HCT116 (cell line): Measurements from ENCODE around the gene ANGPTL4. TPM values are rescaled to one million over a fixed set of nuclear protein-coding genes. Genes with fewer than 3 reads are reported as not detected.

ENCODE experiments used
- ATAC-seq: fragments of 200-7000 bp; cut with Tn5 transposase; 2 replicates; pipeline ENCODE4 v1.9.1; 2020; ENCODE audit warnings: mild to moderate bottlenecking, moderate library complexity
- BruUV-seq: library from RNA; stranded (reverse); fragments of 400-500 nt; replicated peaks from 2 replicates; lab custom pipeline; 2021; lab: Mats Ljungman, UMichigan
- CTCF ChIA-PET: fragments of 300-600 bp; sonication (Branson Sonifier 250); formaldehyde crosslinking; loops from one replicate; lab custom pipeline; 2021; ENCODE audit warnings: antibody characterized with exemption; lab: Charles Lee
- POLR2A ChIA-PET: fragments of 300-600, 350-600 bp; sonication (Branson Sonifier 250); formaldehyde crosslinking; loops from one replicate; lab custom pipeline; 2021; ENCODE audit warnings: antibody characterized with exemption; lab: Charles Lee
- RAD21 ChIA-PET, 2 experiments: fragments of 300-600 bp; sonication (Branson Sonifier 250); formaldehyde crosslinking; loops; one replicate each; lab custom pipeline; 2023; ENCODE audit warnings: low total read pairs in 2 of 2; ENCODE audit not compliant: uncharacterized antibody in 2 of 2, unreplicated experiment in 2 of 2, low non-redundant PET in 1 of 2; lab: Charles Lee
- DNase-seq: peaks from one replicate; pipeline ENCODE4 v3.0.0-alpha.2; 2010; ENCODE audit warnings: low read depth, low spot score
- H2AFZ ChIP-seq: fragments of 200-600 bp; shearing (Covaris generic), sonication (generic); 2 replicates; pipeline ENCODE4 v1.6.1; 2017; ENCODE audit warnings: low read depth, mixed run types, mixed read lengths, antibody characterized with exemption, low read length; ENCODE audit not compliant: poor library complexity, severe bottlenecking
- H3K27ac ChIP-seq: 2 replicates; pipeline ENCODE4 v1.5.1; 2012; ENCODE audit warnings: low read depth, low read length
- H3K27me3 ChIP-seq: fragments of 200-600 bp; sonication (generic); 2 replicates; pipeline ENCODE4 v1.6.1; 2016; ENCODE audit warnings: mixed run types, low read length, mixed read lengths; ENCODE audit not compliant: insufficient read depth
- H3K36me3 ChIP-seq, 2 experiments: fragments of 200-500 bp in 1 of 2; fragments of 200-600 bp in 1 of 2; sonication (Bioruptor generic) in 1 of 2; sonication (generic) in 1 of 2; 2 replicates each; pipeline versions ENCODE4 v1.5.1 to v1.6.1; 2014 to 2016; ENCODE audit warnings: low read length in 2 of 2, inconsistent platforms in 1 of 2, mixed read lengths in 1 of 2, mixed run types in 1 of 2; ENCODE audit not compliant: insufficient read depth in 2 of 2, control insufficient read depth in 1 of 2
- H3K4me1 ChIP-seq, 2 experiments: fragments of 200-600 bp in 1 of 2; sonication (generic) in 1 of 2; 2 replicates each; pipeline versions ENCODE4 v1.5.1 to v1.6.1; 2012 to 2017; ENCODE audit warnings: low read length in 2 of 2, inconsistent platforms in 1 of 2, mild to moderate bottlenecking in 1 of 2, mixed read lengths in 1 of 2, mixed run types in 1 of 2, moderate library complexity in 1 of 2; ENCODE audit not compliant: insufficient read depth in 2 of 2, control insufficient read depth in 1 of 2
- H3K4me2 ChIP-seq: fragments of 200-600 bp; sonication (generic); 2 replicates; pipeline ENCODE4 v1.6.1; 2017; ENCODE audit warnings: mixed run types, low read length, mixed read lengths
- H3K4me3 ChIP-seq, 2 experiments: fragments of 200-600 bp in 1 of 2; sonication (generic) in 1 of 2; replicated peaks in 1 of 2; 2 replicates each; pipeline ENCODE4 v1.5.1; 2011 to 2016; ENCODE audit warnings: low read length in 2 of 2, control low read depth in 1 of 2, low read depth in 1 of 2, mild to moderate bottlenecking in 1 of 2, mixed read lengths in 1 of 2, mixed run types in 1 of 2
- H3K79me2 ChIP-seq: fragments of 200-600 bp; sonication (generic); 2 replicates; pipeline ENCODE4 v1.6.1; 2017; ENCODE audit warnings: mild to moderate bottlenecking, mixed run types, low read length, moderate library complexity, mixed read lengths; ENCODE audit not compliant: insufficient read depth
- H3K9ac ChIP-seq: fragments of 200-600 bp; sonication (generic); 2 replicates; pipeline ENCODE4 v1.6.1; 2016; ENCODE audit warnings: low read length, mixed read lengths
- H3K9me2 ChIP-seq: fragments of 200-600 bp; sonication (generic), shearing (Covaris generic); 2 replicates; pipeline ENCODE4 v1.6.1; 2017; ENCODE audit warnings: mixed run types, mild to moderate bottlenecking, moderate library complexity; ENCODE audit not compliant: insufficient read depth
- H3K9me3 ChIP-seq, 2 experiments: fragments of 200-500 bp in 1 of 2; fragments of 200-600 bp in 1 of 2; sonication (Bioruptor generic) in 1 of 2; sonication (generic) in 1 of 2; 2 replicates each; pipeline ENCODE4 v1.6.1; 2014 to 2017; ENCODE audit warnings: low read length in 2 of 2, mixed read lengths in 2 of 2, inconsistent platforms in 1 of 2, low read depth in 1 of 2, mild to moderate bottlenecking in 1 of 2, mixed run types in 1 of 2, moderate library complexity in 1 of 2; ENCODE audit not compliant: control insufficient read depth in 1 of 2, insufficient read depth in 1 of 2
- H4K20me1 ChIP-seq: fragments of 200-600 bp; sonication (generic), shearing (Covaris generic); 2 replicates; pipeline ENCODE4 v1.6.1; 2017; ENCODE audit warnings: mixed run types, mild to moderate bottlenecking, moderate library complexity; ENCODE audit not compliant: insufficient read depth
- CEBPB ChIP-seq: IDR thresholded peaks from 2 replicates; pipeline ENCODE4 v1.6.1; 2012; ENCODE audit warnings: low read depth
- ELF1 ChIP-seq: IDR thresholded peaks from 2 replicates; pipeline ENCODE4 v1.6.1; 2012; ENCODE audit warnings: low read depth, borderline replicate concordance
- FOSL1 ChIP-seq: IDR thresholded peaks from 2 replicates; pipeline ENCODE4 v1.6.1; 2012; ENCODE audit warnings: low read depth
- POLR2A ChIP-seq: IDR thresholded peaks from 2 replicates; pipeline ENCODE4 v1.7.0; 2011; ENCODE audit warnings: borderline replicate concordance; ENCODE audit not compliant: insufficient read depth, insufficient read length; ENCODE audit errors: extremely low read depth
- POLR2AphosphoS5 ChIP-seq: IDR thresholded peaks from 2 replicates; pipeline ENCODE4 v1.6.1; 2011; ENCODE audit warnings: mild to moderate bottlenecking, low read depth, low read length, moderate library complexity
- RAD21 ChIP-seq: IDR thresholded peaks from 2 replicates; pipeline ENCODE4 v1.6.1; 2012; ENCODE audit warnings: low read depth, mild to moderate bottlenecking
- SP1 ChIP-seq: IDR thresholded peaks from 2 replicates; pipeline ENCODE4 v1.6.1; 2012; ENCODE audit warnings: low read depth
- YY1 ChIP-seq: IDR thresholded peaks from 2 replicates; pipeline ENCODE4 v1.6.1; 2011; ENCODE audit warnings: low read length, low read depth, moderate library complexity, mild to moderate bottlenecking; ENCODE audit not compliant: insufficient replicate concordance; ENCODE audit errors: extremely low read depth
- intact Hi-C: fragments of 100-400 bp; cut with micrococcal nuclease; formaldehyde crosslinking; loops from 2 replicates; pipeline ENCODE4 v1.10.0; 2022
- total RNA-seq: library from RNA; stranded (reverse); gene quantifications from one replicate; pipeline ENCODE4 v1.2.1, GENCODE V29; 2021; ENCODE audit not compliant: unreplicated experiment
- TF ChIP-seq, protein P1 (sequence below): IDR thresholded peaks from 2 replicates; pipeline ENCODE4 v1.6.1; 2011; ENCODE audit warnings: mild to moderate bottlenecking, low read length, moderate library complexity; ENCODE audit not compliant: insufficient replicate concordance; ENCODE audit errors: extremely low read depth
- TF ChIP-seq, protein P2 (sequence below): IDR thresholded peaks from 2 replicates; pipeline ENCODE4 v1.6.1; 2012

Gene ANGPTL4
- total RNA-seq, 1 experiment from 2014 or later, result 54.8 TPM

DNA sequence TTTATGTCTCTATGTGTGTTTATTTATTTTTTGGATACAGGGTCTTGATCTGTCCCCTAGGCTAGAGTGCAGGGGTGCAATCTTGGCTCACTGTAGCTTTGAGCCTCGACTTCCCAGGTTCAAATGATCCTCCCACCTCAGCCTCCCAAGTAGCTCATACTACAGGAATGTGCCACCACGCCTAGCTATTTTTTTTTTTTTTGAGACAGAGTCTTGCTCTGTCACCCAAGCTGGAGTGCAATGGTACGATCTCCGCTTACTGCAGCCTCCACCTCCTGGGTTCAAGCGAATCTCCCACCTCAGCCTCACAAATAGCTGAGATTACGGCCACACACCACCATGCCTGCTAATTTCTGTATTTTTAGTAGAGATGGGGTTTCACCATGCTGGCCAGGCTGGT lies 5.0 kb upstream of the ANGPTL4 start:
- Histone ChIP-seq H3K79me2 (no peaks in the 10 kb centered on the region), H2AFZ (no peak overlapping the region), H3K27me3 (no peaks in the 10 kb centered on the region), H3K9ac (0 out of 2 replicates have a peak overlapping the region, but pooled peaks have one; percentile 7), H3K4me1 (peaks cover 52 to 85% of the 10 kb centered on the region in 2 experiments), H3K36me3 (no peaks in the 10 kb centered on the region), H3K27ac (no peak overlapping the region), H3K9me2 (no peaks in the 10 kb centered on the region), H3K4me2 (peak overlapping the region; percentile 35), H4K20me1 (no peaks in the 10 kb centered on the region), H3K9me3 (no peaks in the 10 kb centered on the region), H3K4me3 (no peak overlapping the region)
- ATAC-seq, result no peak
- ChIA-PET POLR2A (interaction anchor here (0.8 to 1.1 kb wide), 2 partner anchors 31 to 155 kb away, joined by 3 to 7 read pairs; partner anchors contain the start of genes RAB11B and ZNF414), CTCF (no interaction called here), RAD21 (no interaction called here)
- BruUV-seq, result no TSS peak
- DNase-seq, result no peak
- TF ChIP-seq, protein P1, sequence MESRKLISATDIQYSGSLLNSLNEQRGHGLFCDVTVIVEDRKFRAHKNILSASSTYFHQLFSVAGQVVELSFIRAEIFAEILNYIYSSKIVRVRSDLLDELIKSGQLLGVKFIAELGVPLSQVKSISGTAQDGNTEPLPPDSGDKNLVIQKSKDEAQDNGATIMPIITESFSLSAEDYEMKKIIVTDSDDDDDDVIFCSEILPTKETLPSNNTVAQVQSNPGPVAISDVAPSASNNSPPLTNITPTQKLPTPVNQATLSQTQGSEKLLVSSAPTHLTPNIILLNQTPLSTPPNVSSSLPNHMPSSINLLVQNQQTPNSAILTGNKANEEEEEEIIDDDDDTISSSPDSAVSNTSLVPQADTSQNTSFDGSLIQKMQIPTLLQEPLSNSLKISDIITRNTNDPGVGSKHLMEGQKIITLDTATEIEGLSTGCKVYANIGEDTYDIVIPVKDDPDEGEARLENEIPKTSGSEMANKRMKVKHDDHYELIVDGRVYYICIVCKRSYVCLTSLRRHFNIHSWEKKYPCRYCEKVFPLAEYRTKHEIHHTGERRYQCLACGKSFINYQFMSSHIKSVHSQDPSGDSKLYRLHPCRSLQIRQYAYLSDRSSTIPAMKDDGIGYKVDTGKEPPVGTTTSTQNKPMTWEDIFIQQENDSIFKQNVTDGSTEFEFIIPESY, result no peak
- TF ChIP-seq POLR2AphosphoS5 (no peak), POLR2A (no peak), SP1 (no peak), CEBPB (no peak), FOSL1 (no peak), ELF1 (no peak), RAD21 (no peak), YY1 (no peak)
- TF ChIP-seq, protein P2, sequence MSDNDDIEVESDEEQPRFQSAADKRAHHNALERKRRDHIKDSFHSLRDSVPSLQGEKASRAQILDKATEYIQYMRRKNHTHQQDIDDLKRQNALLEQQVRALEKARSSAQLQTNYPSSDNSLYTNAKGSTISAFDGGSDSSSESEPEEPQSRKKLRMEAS, result no peak
- intact Hi-C loops, result loop anchor here (10.0 kb wide), 1 partner anchor 86 kb away; the partner anchor contains the start of gene HNRNPM
